GM21825 (cell line): ENCODE measurements around the gene CALY.

Source experiments
- ATAC-seq: cut with Tn5 transposase; IDR thresholded peaks from one replicate; pipeline ENCODE4 v1.9.1; 2021; ENCODE audit warnings: mild to moderate bottlenecking, moderate library complexity; ENCODE audit not compliant: unreplicated experiment

CALY gene

GRCh38 chr10:133293810-133294119, 42.9 kb downstream of the CALY start:
- ATAC-seq: no peak

- ATAC-seq: no peak
These were observed 43.5 kb downstream of the CALY start for GRCh38 chr10:133292919-133293809.

- ATAC-seq: no peak
These were observed 46.9 kb downstream of the CALY start for GRCh38 chr10:133289761-133290160.

DNA sequence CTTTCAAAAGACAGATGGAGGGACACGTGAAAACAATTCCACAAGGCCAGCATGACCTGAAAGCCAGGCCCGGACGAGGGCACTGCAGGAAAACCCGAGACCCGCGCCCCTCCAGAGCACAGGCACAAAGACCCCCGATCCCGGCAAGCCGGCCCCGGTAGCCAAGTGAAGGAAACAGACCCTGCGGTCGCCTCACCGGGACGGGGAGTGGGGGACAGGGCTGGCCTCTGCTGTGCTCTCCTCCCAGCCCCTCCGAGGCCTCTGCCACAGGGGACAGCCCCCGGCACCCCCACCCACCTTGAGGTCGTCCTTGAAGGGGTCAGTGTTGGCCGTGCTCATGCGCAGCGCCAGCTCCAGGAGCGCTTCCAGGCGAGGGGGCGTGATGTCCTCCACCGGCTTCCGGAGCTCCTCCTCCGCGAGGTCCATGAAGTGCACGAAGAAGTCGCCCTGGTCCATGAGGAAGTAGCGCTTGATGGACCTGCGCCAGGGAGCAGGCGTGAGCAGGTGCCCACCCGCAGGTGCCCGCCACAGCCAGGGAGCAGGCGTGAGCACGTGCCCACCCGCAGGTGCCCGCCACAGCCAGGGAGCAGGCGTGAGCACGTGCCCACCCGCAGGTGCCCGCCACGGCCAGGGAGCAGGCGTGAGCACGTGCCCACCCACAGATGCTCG, 48.7 kb downstream of the CALY start:
- no peak for ATAC-seq

GRCh38 chr10:133286366-133286765, 50.3 kb downstream of the CALY start:
- no peak for ATAC-seq

GRCh38 chr10:133285217-133285616, 51.5 kb downstream of the CALY start:
- no peak for ATAC-seq

DNA sequence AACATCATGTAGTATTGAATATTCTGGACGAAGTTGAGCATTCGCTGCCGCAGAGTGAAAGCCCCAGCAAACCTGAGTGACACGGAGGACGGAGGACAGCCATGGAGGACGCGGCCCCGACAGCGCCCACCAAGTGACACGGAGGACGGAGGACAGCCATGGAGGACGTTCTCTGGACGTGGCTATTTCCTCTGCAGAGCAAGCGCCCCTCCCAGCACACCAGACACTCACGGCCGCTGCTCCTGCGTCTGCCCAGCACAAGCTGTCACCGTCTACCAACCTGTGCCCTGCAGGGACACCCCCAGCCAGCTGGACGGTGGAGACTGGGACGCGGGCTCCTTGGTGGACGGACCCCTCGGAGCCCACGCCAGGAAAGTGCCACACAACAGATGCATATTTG, 52.8 kb downstream of the CALY start:
- no peak for ATAC-seq

- no peak for ATAC-seq
These were observed 53.8 kb downstream of the CALY start for GRCh38 chr10:133282846-133283390.

DNA sequence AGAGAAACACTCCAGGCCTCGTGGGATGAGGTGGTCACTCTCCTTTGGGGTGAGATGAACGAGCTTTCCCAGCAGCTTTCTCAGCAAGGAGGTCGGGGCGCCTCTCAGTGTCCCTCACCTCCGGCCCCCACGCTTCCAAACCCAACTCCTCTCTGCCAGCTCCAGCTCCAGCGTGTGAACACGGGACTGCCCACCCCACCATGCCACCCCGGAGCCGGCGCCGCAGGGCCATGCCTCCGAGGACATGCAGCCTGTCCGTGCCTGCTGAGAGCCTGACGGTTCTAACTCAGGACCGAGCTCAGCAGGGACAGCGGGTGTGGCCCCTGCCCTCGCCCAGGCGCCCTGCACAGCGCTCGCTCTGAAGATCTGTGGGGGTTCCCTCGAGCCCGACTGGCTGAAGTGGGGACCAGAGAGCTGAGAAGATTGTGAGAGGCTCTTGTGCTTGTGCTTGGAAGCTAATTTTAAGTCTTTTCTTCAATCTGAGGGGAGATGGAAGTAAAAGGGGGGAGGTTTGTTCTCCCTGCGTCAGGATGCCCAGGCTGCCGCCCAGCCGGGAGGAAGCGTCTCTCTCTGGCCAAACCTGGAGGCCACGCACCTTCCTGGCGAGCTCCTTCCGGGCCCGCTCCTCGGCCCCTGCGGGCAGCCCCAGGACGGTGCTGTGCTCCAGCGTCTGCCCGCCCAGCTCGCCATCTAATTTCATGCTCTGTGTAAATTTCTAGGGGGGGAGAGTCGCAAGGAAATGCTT, 54.9 kb downstream of the CALY start:
- no peak for ATAC-seq

- no peak for ATAC-seq
These were observed 55.6 kb downstream of the CALY start for GRCh38 chr10:133281084-133281483.

DNA sequence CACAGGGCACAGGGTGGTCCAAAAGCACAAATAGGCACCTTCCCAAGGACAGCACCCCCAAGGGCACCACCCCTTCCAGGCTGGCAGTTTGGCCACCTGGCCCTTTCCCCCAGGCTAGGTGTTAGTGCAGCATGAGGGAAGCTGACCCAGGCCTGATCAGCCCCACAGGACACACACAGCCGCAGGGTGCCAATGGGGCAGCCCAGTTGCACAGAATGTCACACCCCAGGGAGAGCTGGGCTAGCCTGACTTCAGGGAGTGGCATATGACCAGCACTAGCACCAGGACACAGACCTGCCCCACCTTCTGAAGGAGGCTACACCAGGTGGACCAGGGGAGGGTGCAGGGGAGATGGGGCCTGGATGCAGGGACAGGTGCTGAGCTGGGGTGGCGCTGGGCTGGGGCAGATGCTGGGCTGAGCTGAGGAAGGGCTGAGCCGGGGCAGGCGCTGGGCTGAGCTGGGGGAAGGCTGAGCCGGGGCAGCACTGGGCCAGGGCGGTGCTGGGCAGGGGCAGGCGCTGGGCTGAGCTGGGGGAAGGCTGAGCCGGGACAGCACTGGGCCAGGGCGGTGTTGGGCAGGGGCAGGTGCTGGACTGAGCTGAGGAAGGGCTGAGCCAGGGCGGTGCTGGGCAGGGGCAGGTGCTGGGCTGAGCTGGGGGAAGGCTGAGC, 56.2 kb downstream of the CALY start:
- ATAC-seq: no peak

- ATAC-seq: no peak
These were observed 57.1 kb downstream of the CALY start for GRCh38 chr10:133279326-133280226.

- peak; percentile 33 for ATAC-seq
These were observed 58.0 kb downstream of the CALY start for GRCh38 chr10:133278577-133279265.

DNA sequence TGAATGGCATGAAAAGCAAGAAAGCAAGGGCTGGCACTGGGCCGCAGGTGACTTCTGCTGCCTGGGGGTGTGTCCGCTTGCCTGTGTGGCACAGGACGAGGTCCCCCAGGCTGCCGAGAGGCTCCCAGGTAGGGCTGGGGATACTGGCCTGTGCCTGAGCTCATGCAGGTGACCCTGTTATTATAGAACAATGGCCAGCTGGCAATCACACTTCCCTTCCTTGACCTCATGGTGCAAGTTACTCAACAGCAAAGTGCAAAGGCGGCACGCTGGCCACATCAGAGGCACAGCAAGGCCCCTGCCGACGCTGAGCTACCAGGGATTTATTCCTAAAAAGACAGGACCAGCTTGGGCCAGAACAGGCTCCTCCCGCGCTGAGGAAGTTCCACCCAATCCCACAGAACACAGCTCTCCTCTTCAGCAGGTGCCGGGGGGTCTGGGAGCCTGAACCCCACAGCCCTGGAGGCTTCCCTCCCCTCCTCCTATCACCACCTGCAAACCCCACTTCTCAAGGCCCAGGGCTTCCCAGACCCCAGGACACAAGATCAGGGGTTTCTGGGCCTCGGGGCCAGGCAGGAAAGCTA, 58.6 kb downstream of the CALY start:
- ATAC-seq: no peak

GRCh38 chr10:133277277-133277992, 59.3 kb downstream of the CALY start:
- ATAC-seq: no peak

DNA sequence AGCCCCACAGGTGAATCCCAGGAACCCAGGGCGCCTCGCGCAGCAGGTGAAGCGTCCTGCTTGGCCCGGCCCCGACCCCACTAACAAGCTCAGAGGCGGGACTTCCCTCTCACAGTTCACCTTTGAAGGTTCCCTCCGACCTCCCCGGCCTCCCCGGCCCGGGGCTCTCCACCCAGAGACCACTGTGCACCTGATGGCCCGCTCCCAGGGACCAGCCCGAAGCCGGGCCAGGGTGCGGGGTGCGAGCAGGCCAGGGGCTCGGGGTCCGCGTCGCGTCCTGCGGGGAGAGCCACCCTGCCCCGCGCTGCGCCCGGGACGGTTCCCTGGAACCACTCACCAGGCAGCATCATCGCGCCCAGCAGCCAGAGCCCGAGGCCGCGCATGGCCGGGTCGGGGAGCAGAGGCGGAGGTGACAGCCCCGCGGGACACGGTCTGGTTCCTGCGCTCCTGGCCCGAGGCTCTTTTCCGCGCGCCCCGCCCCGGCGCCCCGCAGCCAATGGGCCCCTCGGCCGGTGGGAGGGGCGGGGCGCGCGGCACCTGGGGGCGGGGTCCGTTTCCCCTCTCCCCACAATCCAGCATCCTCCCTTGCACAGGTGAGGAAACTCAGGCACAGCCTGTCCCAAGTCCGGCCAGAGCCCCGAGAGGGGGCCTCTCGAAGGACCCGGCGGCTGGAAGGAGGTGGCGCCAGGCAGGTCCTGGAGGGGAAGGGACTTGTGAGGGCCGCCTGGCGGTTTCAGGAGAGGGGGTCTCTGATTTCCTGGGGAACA, 60.1 kb downstream of the CALY start, which contains the start of gene ADAM8:
ADAM8 (minus strand) TSS at position 434 of the 767 bp plus-strand sequence; CDS start at position 383, 51 bp downstream.
- ATAC-seq: peak; percentile 43

GRCh38 chr10:133276100-133276434, 60.6 kb downstream of the CALY start:
- no peak for ATAC-seq
